ENCODE results near the gene NUSAP1. TPM values are rescaled to one million over a fixed set of nuclear protein-coding genes. Genes with fewer than 3 reads are reported as not detected.
A peak's percentile ranks its signal among the peaks of the same experiment; 100 is the strongest.
"Not testable (repeated sequence)": the region's sequence is repeated elsewhere in the genome, so short reads cannot be mapped to it uniquely, and the experiment has no call there.

Gene NUSAP1
- total RNA-seq, 1 donor from 2014 or later: 14.4 TPM

DNA sequence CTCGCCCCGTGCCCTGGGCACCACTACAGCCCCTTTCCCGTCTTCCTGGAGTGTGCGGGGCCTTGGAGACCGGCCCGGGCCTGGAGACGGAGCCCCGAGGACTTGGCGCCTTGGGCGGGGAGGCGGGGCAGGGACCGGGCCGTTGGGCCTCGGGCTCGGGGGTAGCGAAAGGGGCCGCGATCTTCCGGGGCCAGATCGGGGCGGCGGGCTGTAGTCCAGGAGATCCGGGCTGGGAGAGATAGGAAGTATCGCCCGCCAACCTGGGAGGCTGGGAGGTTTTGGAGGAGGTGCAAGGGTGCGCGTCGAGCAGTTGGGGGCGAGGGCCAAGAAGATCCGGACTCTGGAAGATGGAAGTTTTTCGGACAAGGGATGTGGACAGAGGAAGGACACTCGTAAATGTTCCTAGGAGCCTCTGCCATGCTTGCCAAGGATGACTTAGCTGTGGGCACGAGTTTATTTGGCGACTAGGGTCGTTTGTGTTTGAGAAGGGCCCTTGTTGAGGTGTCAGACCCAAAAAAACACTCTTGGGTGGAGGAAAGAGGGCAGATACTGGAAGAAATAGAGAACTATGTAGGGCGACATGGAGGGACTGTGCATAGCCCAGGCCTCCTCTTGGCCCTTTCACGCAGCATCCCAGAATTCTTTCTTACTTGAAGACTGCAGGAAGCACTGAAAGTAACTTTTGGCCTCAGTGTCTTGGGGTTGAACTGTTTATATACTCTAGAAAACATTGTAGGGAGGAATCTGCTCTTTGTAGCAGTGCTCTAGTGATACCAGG is 84.9 kb downstream of the NUSAP1 start:
- ChIA-PET POLR2A (interaction anchor here (0.6 kb wide), 2 partner anchors 8 to 671 kb away, joined by 3 read pairs; no protein-coding TSS in a partner anchor), CTCF (interaction anchor here (0.7 kb wide), 1 partner anchor 672 kb away, joined by 3 read pairs; no protein-coding TSS in a partner anchor)
- peak overlapping the region; percentile 82 for H3K27ac Mint-ChIP-seq
- ATAC-seq (ENCODE audit: low read depth): peak; percentile 37
- peak overlapping the region; percentile 95 for H3K4me3 Mint-ChIP-seq
- H3K4me1 Mint-ChIP-seq: peaks cover 43% of the 10 kb centered on the region
- H3K36me3 Mint-ChIP-seq (ENCODE audit: low read depth): peaks cover 12% of the 10 kb centered on the region
- no peaks in the 10 kb centered on the region for H3K27me3 Mint-ChIP-seq
- DNase-seq: no peak
- no peaks in the 10 kb centered on the region for H3K9me3 Mint-ChIP-seq
- intact Hi-C loops (cut with micrococcal nuclease): loop anchor here (1.0 to 5.0 kb wide), 3 partner anchors 75 to 135 kb away; partner anchors contain the start of genes ITPKA, NUSAP1 and OIP5
- TF ChIP-seq, protein P1, sequence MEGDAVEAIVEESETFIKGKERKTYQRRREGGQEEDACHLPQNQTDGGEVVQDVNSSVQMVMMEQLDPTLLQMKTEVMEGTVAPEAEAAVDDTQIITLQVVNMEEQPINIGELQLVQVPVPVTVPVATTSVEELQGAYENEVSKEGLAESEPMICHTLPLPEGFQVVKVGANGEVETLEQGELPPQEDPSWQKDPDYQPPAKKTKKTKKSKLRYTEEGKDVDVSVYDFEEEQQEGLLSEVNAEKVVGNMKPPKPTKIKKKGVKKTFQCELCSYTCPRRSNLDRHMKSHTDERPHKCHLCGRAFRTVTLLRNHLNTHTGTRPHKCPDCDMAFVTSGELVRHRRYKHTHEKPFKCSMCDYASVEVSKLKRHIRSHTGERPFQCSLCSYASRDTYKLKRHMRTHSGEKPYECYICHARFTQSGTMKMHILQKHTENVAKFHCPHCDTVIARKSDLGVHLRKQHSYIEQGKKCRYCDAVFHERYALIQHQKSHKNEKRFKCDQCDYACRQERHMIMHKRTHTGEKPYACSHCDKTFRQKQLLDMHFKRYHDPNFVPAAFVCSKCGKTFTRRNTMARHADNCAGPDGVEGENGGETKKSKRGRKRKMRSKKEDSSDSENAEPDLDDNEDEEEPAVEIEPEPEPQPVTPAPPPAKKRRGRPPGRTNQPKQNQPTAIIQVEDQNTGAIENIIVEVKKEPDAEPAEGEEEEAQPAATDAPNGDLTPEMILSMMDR (IDR thresholded peaks at IDR 0.05): no peak

DNA sequence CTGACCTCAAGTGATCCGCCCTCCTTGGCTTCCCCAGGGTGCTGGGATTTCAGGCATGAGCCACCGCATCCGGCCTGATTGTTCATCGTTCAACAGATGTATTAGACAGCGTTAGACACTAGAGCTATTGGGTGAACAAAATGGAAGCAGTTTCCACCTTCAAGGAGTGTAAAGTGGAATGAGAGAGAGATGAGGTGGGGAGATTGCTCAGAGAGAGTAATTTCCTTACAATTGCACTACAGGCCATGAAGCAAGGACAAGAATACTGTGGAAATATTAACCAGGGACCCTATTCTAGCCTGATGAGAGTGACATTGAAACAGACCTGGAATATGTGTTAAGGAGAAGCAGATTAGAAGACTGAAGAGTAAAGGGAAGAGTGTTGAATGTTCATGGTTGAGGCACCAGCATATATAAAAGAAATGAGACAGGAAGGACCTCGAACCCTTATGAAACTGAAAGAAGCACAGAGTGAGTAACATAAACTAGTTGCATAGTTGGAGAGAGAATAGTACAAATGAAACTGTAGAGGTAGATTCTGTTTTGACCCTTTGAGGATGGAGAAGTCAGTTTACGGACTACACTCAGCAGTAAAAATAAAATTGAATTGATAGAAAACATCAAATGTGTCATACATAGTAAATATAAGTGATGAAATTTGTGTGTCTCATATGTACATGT is 91.4 kb downstream of the NUSAP1 start:
- Mint-ChIP-seq H3K4me3 (peak overlapping the region; percentile 33), H3K36me3 (ENCODE audit: low read depth) (peaks cover 1% of the 10 kb centered on the region), H3K27ac (peak overlapping the region; percentile 67), H3K27me3 (no peaks in the 10 kb centered on the region), H3K4me1 (peaks cover 38% of the 10 kb centered on the region), H3K9me3 (no peaks in the 10 kb centered on the region)
- ChIA-PET CTCF (interaction anchor here (1.1 kb wide), 1 partner anchor 41 kb away, joined by 3 read pairs; no protein-coding TSS in a partner anchor), POLR2A (no interaction called here)
- TF ChIP-seq, protein P1 (IDR thresholded peaks at IDR 0.05): no peak
- DNase-seq (no peak), ATAC-seq (ENCODE audit: low read depth) (peak; percentile 77)
- intact Hi-C loops (cut with micrococcal nuclease): no loop called here

DNA sequence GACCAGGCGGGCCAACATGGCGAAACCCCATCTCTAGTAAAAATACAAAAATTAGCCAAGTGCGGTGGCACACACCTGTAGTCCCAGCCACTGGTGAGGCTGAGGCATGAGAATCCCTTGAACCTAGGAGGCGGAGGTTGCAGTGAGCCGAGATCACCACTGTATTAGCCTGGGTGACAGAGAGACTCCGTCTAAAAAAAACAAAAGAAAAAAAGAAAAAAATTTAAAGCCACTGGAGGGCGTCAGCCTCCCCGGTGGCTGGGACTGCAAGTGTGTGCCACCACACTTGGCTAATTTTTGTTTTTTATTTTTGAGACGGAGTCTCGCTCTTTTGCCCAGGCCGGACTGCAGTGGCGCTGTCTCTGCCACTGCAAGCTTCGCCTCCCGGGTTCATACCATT is 92.1 kb downstream of the NUSAP1 start:
- ChIA-PET POLR2A (no interaction called here), CTCF (no interaction called here)
- Mint-ChIP-seq H3K9me3 (no peaks in the 10 kb centered on the region), H3K27me3 (no peaks in the 10 kb centered on the region), H3K36me3 (ENCODE audit: low read depth) (peaks cover 1% of the 10 kb centered on the region), H3K4me1 (peaks cover 40% of the 10 kb centered on the region), H3K27ac (peak overlapping the region; percentile 67), H3K4me3 (no peak overlapping the region)
- TF ChIP-seq, protein P1 (IDR thresholded peaks at IDR 0.05): no peak
- no peak for ATAC-seq (ENCODE audit: low read depth)
- intact Hi-C loops (cut with micrococcal nuclease): no loop called here
- no peak for DNase-seq

DNA sequence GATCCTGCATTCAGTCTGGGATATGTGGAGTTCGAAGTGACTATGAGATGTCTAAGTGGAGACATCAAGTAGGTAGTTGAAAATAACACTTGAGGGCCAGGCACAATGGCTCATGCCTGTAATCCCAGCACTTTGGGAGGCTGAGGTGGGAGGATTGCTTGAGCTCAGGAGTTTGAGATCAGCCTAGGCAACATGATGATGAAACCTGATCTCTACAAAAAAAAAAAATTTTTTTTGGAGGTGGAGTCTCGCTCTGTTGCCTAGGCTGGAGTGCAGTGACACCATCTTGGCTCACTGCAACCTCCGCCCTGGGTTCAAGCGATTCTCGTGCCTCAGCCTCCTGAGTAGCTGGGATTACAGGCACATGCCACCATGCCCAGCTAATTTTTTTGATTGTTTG is 93.2 kb downstream of the NUSAP1 start:
- DNase-seq; H3K27me3 Mint-ChIP-seq; ATAC-seq (ENCODE audit: low read depth); CTCF ChIA-PET; H3K27ac Mint-ChIP-seq; H3K9me3 Mint-ChIP-seq; H3K4me3 Mint-ChIP-seq; H3K36me3 Mint-ChIP-seq (ENCODE audit: low read depth); intact Hi-C loops (cut with micrococcal nuclease): not testable (repeated sequence)
- POLR2A ChIA-PET: interaction anchor here (0.9 kb wide), 1 partner anchor 8 kb away, joined by 3 read pairs; no protein-coding TSS in a partner anchor
- H3K4me1 Mint-ChIP-seq: peaks cover 31% of the 10 kb centered on the region

DNA sequence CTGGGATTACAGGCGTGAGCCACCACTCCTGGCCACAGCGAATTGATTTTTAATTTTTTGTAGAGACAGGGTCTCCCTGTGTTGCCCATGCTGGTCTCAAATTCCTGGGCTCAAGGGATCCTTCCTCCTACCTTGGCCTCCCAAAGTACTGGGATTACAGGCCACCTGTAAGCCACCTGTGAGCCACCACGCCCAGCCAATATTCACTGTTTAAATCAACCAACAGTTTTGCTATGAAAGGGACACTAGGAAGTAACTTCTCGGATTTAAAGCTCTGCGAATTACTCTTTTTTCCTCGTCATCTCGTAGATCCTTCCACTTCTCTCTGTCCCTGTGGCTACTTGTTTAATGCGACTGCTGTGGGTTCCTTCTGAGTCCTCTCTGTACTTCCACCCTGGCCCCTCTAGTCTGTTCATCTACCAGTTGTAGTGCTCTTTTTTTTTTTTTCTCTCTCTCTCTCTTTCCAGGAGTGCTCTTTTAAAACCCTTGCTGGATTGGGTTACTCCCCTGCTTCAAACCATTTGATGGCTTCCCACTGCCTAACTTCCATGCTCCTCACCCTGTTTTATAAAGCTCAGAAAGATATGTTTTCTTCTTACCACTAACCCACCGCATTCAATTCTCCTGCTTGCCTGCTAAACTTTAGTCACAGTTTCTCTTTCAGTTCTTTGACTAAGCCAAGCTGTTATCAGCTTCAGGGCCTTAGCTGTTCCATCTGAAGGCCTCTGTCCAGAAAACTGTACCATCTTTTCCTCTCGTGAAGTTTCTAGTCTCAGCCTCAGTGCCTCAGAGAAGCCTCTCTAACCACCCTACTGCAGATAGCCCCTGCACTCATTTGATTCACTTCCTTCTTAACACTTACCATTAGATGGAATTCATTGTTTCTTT is 96.6 kb downstream of the NUSAP1 start:
- intact Hi-C loops (cut with micrococcal nuclease): no loop called here
- no peaks in the 10 kb centered on the region for H3K27me3 Mint-ChIP-seq
- TF ChIP-seq, protein P1 (IDR thresholded peaks at IDR 0.05): no peak
- CTCF ChIA-PET: interaction anchor here (0.6 kb wide), 1 partner anchor 61 kb away, joined by 4 read pairs; no protein-coding TSS in a partner anchor
- H3K27ac Mint-ChIP-seq: peak overlapping the region; percentile 72
- ATAC-seq (ENCODE audit: low read depth) (peak; percentile 25), DNase-seq (no peak)
- peak overlapping the region; percentile 7 for H3K4me3 Mint-ChIP-seq
- H3K4me1 Mint-ChIP-seq: peaks cover 21% of the 10 kb centered on the region
- H3K36me3 Mint-ChIP-seq (ENCODE audit: low read depth): peaks cover 2% of the 10 kb centered on the region
- H3K9me3 Mint-ChIP-seq: no peaks in the 10 kb centered on the region
- POLR2A ChIA-PET: no interaction called here
